OCI-M1 (cell line): Measurements from ENCODE around the gene CHIC2.
"Not testable (repeated sequence)": the region's sequence is repeated elsewhere in the genome, so short reads cannot be mapped to it uniquely, and the experiment has no call there.

ENCODE experiments used
- DNase-seq: peaks from one replicate; lab custom pipeline; 2025; lab: John Stamatoyannopoulos, UW

The CHIC2 gene

DNA sequence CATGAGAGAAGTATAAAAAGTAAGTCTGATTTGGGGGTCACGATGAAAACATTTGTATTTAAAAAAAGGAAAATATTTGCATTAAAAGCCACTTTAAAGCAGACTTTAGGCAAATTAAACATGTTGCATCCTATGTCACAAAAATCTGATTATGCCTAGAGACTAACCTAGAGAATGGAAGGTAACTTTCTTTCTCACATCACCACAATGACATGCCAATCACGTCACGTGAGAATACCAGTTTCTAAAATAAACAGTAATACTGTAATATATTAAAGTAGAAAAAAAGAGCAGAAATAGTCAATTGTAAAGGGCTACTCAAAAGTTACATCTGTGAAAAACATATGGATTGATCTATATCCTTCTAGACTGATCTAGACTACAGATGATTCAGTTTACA lies 3.3 kb downstream of the CHIC2 start:
- no peak for DNase-seq

DNA sequence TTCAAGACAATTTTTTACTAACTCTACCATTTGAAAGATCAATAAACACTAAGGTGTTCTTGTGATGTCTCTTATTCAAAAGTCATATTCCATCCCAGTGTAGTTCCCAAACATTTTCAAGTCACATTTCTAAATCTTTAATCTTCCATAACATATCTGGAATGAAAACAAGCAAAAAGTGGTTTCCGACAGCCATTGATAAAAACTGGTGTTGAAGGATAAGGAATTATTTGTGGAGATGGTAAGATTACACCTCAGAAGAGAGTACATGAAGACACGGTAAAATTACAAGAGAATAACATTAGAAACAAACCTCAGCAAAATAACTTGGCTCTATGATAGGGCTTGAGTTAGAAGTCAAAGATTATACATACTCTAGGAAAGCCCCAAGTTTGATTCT lies 4.3 kb downstream of the CHIC2 start:
- DNase-seq: peak; percentile 26

DNA sequence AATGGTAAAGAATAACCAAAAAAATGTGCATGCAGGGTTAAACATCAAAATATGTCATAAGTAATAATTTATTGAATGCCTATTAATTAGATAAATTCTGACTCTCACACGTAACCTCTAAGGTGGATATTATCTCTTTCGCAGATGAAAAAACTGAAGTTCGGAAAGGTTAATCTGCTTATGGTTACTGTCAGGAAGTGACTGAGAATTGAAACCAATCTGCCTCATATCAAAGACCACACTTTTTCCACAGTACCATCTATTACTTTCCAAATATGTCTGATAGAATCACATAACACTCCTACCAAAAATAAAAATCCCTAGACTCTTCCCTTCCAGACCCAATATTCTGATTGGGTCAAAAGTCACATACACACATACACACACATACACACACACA lies 6.2 kb downstream of the CHIC2 start:
- no peak for DNase-seq

DNA sequence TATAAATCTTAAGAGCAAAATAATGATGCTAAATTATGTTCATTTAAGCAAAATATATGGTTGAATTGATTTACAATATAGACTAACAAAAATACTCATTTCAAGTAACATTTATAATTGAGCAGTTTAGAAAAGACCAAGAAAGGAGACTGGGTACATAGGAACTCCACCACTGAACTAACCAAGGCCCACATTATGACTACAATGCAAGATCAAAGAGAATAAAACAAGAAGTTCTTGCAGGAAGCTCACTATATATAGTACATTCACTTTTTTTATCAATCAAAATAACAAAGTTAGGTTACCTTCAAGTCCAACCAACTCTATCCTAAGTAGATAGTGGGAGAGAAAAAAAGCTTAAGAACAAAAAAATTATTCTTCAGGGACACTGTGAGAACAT lies 8.0 kb downstream of the CHIC2 start:
- DNase-seq: no peak

DNA sequence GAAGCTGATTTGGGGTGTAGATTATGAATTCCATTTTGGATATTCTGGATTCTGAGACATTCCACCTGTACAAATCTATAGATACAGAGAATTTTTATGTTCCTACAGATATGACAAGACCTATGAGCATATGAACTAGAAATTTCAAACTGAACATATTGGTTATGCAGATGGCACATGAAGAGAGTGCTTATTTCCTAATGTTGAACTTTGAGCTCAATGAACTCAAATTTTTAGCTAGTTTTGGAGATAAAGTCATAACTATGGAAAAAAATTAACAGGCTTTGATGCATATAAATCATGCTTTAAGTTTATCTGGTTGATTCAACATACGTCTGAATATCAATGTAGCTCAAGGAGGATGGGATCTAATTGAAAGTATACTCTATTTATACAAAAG lies 8.9 kb downstream of the CHIC2 start:
- no peak for DNase-seq

DNA sequence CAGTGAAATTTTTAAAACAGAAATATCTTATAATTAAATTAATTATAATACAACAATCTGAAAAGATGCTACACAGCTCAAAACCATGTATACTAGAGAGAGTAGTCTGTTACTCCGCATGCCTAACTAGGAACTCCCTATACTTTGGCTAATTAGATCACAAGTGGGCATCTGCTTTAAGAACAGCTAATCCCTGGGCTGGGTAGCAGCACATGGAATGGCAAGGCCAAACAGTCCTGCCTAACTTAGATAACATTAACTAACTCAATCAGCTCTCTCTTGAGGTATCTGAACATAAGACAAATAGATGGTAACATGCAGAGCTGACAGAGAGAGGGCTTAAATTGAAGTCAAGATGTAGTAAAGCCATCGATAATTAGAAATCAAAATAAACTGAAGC lies 9.9 kb downstream of the CHIC2 start:
- DNase-seq: no peak

DNA sequence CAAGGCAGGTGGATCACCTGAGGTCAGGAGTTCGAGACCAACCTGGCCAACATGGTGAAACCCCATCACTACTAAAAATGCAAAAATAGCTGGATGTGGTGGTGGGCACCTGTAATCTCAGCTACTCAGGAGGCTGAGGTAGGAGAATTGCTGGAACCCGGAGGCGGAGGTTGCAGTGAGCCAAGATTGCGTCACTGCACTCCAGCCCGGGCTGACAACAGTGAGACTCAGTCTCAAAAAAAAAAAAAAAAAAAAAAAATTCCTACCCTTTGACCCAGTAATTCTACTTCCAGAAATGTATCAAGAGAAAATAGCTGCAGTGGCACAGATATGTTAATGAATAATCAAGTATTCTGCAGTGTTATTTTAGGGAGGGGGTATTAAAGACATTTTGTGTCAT lies 11.1 kb downstream of the CHIC2 start:
- not testable (repeated sequence) for DNase-seq

DNA sequence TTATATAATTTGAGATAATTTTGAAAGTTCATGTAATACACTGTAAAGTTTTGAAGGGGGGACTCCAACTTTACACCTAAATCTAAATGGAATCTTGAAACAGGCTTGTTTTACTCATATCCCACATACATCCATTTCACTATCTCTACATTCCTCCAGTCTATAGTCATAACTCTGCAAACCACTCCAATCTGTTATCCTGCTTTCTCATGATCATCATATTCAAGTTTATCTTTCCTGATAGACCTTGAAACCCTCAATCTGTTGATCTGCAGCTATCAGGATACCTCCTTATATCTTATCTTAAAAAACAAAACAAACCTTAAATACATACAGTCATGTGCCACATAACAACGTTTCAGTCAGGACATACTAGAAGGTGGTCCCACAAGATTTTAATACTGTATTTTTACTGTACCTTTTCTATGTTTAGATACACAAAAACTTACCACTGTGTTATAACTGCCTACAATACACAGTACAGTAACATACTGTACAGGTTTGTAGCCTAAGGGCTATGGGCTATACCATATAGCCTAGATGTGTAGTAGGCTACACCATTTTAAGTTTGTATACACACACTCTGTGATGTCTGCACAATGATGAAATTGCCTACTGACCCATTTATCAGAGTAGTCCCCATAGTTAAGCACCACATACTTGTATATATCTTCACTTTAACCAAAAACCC lies 14.0 kb downstream of the CHIC2 start:
- no peak for DNase-seq

DNA sequence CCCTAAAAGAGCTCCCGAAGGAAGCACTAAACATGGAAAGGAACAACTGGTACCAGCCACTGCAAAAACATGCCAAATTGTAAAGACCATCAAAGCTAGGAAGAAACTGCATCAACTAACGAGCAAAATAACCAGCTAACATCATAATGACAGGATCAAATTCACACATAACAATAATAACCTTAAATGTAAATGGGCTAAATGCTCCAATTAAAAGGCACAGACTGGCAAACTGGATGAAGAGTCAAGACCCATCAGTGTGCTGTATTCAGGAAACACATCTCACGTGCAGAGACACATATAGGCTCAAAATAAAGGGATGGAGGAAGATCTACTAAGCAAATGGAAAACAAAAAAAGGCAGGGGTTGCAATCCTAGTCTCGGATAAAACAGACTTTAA lies 20.8 kb downstream of the CHIC2 start:
- not testable (repeated sequence) for DNase-seq

DNA sequence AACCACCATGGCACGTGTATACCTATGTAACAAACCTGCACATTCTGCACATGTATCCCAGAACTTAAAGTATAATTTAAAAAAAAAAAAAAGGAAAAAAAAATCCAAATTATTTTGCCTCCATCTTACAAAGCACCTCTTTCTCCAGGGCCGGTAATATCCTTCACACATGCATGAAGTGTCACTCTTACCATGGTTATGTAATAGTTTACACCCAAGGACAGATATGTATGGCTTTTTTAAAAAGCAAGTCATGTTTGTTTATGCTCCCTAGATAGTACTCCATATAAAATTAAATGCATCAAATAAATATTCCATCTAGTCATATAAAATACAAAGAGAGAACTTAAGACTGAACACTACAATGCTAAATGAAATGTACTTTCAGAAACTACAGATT lies 22.5 kb downstream of the CHIC2 start:
- no peak for DNase-seq

DNA sequence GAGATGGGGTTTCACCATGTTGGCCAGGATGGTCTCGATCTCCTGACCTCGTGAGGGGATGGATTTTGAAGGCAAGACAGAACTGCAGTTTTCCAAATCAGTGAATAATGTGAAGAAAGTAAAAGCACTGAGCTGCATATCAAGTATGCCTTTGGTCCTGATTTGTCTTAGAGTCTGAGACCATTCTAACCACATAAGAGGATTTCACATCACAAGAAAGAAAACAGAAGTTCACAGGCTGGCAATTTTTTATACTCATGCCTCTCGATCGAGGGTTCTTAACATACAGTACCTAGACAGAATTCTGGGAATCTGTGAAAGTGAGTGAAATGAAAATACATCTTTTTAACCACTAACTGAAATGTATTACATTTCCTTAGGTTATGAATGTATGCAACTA lies 23.3 kb downstream of the CHIC2 start:
- no peak for DNase-seq

DNA sequence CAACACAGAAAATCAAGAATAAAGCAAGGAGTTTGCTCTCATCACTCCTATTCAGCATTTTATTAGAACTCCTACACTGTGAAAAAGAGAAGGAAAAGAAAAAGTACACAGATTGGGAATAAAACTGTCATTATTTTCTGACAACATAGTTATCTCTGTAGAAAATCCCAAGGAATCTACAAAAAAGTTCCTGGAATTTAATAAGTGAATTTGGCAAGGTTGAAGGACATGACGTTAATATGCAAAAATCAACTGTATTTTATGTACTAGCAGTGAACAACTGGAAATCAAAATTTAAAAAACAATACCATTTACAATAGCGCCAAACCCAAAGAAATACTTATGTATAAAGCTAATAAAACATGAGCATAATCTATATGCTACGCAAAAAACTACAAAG lies 26.3 kb downstream of the CHIC2 start:
- no peak for DNase-seq

DNA sequence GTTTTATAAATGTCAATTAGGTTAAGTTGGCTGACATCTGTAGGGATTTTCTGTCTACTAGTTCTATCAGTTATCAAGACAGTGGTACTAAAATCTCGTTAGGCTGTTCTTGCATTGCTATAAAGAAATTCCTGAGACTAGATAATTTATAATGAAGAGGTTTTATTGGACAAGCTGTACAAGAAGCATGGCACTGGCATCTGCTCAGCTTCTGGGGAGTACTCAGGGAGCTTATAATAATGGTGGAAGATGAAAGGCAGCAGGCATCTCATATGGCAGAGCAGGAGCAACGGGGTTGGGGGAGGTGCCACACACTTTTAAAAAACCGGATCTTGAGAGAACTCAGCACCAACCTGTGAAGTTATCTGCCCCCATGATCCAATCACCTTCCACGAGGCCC lies 28.2 kb downstream of the CHIC2 start:
- DNase-seq: no peak

DNA sequence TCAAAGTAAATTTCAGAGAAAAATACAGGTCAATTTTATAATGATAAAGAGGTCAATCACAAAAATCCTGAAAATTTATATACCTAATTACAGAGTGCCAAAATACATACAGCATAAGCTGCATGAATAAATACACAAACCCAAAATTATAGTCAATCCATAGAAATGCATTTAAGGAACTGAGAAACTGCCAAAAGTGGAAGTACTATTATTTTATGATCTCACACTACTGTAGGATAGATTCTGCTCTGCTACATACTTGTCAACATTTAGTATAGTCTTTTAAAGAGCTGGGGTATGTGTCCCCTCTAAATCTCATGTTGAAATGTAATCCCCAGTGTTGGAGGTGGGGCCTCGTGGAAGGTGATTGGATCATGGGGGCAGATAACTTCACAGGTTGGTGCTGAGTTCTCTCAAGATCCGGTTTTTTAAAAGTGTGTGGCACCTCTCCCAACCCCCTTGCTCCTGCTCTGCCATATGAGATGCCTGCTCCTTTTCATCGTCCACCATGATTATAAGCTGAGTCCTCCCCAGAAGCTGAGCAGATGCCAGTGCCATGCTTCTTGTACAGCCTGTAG lies 31.8 kb downstream of the CHIC2 start:
- no peak for DNase-seq

DNA sequence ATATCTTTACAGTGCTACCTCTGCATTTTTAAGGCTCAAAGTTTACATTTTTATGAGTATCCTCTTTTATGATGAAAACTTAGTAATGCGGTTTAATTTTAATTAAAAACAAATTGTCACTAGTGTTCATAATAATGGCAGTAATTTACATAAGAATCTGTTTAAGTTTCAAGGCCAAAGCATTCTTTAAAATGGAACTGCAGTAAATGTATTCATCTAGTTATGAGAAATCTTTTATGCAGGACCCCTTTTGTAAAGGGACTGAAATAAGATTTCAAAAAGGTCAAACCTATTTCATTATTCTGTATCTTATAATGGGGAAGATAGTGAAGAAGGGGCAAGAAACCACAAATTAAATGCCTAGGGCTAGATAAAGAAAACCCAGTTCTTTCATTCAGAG lies 37.1 kb downstream of the CHIC2 start:
- DNase-seq: no peak

DNA sequence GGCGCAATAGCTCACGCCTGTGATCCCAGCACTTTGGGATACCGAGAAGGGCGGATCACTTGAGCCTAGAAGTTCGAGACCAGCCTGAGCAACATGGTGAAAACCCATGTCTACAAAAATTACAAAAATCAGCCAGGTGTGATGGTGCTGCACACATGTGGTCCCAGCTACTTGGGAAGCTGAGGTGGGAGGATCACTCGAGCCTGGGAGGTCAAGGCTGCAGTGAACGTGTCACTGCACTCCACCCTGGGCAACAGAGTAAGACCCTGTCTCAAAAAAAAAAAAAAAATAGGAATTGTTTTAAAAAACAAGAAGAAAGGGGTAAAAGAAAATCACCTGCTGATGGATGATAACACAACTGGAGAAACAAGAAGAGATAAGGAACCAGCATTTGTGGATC lies 38.8 kb downstream of the CHIC2 start:
- DNase-seq: no peak

DNA sequence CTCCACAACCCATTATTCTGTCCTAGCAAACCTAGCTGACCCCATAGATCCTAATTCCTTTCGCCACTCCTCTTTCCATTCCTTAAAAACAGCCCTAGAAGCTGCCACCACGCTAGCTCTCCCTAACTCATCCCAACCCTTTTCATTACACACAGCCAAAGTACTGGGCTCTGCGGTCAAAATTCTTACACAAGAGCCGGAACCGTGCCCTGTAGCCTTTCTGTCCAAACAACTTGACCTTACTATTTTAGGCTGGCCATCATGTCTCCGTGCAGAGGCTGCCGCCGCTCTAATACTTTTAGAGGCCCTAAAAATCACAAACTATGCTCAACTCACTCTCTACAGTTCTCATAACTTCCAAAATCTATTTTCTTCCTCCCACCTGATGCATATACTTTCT lies 41.4 kb downstream of the CHIC2 start:
- DNase-seq: not testable (repeated sequence)

DNA sequence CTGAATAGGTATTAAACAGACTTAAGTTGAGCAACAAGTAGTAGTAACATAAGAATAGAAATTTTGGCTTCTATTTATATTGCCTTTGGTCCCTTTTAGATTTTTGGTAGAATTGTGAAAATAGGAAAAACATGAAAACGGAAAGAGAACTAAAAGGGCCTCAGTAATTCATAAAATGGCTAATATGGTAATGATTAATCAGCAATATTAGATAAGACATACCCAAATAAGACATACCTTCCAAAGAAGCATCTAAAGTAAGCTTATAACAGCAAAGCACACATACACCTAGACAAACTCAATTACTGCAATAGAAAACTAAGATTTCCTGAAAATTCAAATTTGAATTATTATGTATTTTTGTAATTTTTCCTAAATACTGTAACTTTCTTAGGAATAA lies 46.4 kb downstream of the CHIC2 start:
- no peak for DNase-seq

DNA sequence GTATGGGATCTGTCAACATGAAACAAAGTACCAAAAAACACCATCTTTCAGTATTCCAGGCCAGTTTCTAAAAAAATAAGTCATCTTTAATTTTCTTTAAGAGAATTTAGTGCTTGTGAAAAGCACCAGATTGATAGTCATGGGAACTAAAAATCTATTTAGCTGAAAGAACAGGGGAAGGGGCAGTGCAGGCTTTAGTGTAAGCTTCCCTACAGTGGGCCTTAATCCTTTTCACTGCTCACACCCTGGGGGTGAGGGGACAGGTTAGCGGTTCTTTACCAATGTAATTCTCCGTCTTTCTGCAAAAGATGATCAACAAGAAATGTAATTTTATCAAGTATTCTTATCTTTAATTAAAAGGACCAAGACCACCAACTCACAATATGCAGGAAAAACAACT lies 47.1 kb downstream of the CHIC2 start:
- no peak for DNase-seq

DNA sequence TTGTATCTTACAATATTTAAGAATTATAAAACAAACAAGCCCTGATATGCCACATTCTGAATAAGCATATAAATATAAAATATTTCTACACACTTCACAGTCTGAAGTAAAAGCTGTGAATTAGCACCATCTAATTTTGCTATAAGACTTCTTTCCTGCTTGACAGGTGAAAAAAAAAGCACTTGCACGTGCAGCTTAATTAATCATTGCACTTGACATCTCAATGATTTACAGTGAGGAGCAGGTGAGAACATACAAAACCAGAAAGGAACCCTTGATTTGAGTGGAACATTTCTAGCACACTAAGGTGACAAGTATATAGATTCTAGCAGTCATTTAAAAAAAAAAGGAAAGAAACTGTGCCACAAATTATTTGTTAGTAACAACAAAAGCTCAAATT lies 47.9 kb downstream of the CHIC2 start:
- DNase-seq: no peak

DNA sequence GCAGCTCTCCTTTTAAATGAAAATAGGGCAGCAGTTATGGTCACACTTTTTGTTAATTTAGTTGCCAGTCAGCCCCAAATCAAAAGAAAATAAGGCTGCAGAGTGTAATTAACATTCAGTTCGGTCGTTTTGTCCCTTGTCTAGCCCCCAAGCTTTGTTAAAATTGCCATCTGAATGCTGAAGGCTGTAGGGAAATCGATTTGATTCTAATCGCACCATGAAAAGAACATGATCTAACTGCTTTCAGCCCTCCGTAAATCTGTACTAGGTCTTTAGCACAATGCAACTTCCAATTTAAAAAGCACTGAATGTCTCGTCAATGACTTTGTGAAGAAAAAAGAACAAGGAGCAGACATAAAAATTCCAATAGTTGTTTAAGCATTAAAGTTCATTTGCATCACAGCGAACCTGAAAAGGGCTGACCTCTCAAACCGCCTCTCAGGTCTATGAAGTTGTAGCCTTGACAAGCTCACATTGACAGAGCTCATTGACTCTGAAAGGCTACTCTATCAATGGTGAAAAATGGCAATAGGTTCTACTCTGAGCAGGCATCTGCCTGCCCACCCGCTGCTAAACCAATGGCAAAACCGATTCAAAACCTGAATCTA lies 48.9 kb downstream of the CHIC2 start:
- DNase-seq: no peak

DNA sequence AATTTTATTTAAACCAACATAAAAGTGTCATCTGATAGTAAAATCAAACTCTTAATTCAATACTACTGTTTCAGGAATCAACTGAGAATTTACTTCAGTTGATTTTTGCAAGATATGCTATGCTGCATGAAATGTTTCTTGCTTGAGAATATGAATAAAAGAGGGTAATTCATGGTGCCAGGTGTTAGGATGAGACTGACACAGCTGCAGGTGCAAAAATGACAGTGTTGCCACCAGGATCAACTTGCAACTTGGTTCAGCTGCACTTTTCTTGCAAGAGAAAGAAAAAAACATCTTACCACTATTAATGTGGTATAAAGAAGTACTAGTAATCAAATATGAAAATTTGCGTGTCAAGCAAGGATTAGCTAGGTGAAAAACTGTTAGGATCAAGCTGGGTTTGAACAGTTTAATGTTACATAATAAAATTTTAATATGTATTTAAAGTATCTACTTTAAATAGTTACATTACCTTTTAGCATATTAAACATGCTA lies 49.7 kb downstream of the CHIC2 start:
- DNase-seq: no peak

DNA sequence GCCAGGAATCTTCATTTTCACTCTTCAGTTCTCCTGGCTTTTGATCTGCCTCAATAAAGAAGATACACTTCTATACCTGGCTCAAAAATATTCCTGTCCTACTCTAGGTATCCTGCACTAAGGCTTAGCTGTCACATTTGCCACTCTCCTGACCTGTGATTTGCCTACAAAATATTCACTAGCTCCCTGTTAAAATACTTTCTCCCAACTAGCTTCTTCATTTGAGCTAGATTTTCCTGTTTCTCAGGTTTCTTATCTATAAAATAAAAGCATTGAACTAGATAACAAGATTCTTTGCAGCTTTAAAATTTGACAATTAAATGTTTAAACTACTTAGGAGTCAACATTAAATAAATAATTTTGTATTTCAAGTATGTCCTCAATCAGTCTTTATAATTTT lies 53.2 kb downstream of the CHIC2 start:
- no peak for DNase-seq

DNA sequence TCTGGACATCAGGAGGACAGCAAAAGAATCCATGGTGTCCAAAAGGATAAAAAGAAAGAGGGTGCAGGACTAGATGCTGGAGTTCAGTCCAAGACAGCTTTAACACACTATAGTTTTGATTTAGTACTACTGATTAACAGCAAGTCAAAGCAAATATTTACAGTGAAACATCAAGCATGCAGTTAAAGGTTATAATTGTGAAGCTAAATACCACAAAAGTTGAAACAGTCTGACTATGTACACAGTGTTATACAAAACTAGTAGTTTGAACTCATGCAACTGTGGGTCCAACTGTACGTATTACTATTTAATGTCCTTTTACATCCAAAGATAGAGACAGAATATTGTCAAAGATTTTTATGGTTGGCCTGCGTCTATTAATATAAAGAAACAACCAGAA lies 57.6 kb downstream of the CHIC2 start:
- DNase-seq: no peak
